Uterus (tissue), 4 donors: ENCODE data around the gene DCAF12L2. TPM values are rescaled to one million over a fixed set of nuclear protein-coding genes. Genes with fewer than 3 reads are reported as not detected.

Experiments used
- DNase-seq, 2 donors: peaks; one replicate each; pipeline ENCODE4 v3.0.0-alpha.2; 2019 to 2020
- H3K27ac ChIP-seq, 2 donors: fragments of 200-600 bp; sonication (generic); 1 replicate in 1 of 2; 2 replicates in 1 of 2; pipeline ENCODE4 v1.5.1; 2016 to 2018
- H3K27me3 ChIP-seq, 2 donors: fragments of 200-600 bp; sonication (generic); one replicate each; pipeline ENCODE4 v1.5.1; 2018 to 2019; ENCODE audit warnings: control low read depth in 1 of 2
- H3K36me3 ChIP-seq, 2 donors: fragments of 200-600 bp; sonication (generic); one replicate each; pipeline ENCODE4 v1.5.1; 2019; ENCODE audit warnings: control low read depth in 1 of 2
- H3K4me1 ChIP-seq, 2 donors: fragments of 200-600 bp; sonication (generic); one replicate each; pipeline ENCODE4 v1.5.1; 2018 to 2019; ENCODE audit warnings: control low read depth in 1 of 2
- H3K4me3 ChIP-seq, 2 donors: fragments of 200-600 bp; sonication (generic); 1 replicate in 1 of 2; 2 replicates in 1 of 2; pipeline ENCODE4 v1.5.1; 2018 to 2019; ENCODE audit warnings: mild to moderate bottlenecking in 1 of 2
- H3K9me3 ChIP-seq, 2 donors: fragments of 200-600 bp; sonication (generic); one replicate each; pipeline ENCODE4 v1.5.1; 2019; ENCODE audit warnings: control low read depth in 1 of 2
- CTCF ChIP-seq, 4 experiments: fragments of 200-600 bp in 2 of 4; fragments of 450-650 bp in 2 of 4; sonication (generic) in 2 of 4; IDR thresholded peaks; one replicate each; pipeline ENCODE4 v1.5.1; 2016 to 2019; ENCODE audit warnings: antibody characterized with exemption in 4 of 4, mild to moderate bottlenecking in 2 of 4, moderate library complexity in 1 of 4
- POLR2A ChIP-seq, 2 donors: fragments of 450-650 bp; IDR thresholded peaks; one replicate each; pipeline ENCODE4 v1.6.1; 2016; ENCODE audit warnings: antibody characterized with exemption in 2 of 2, mild to moderate bottlenecking in 1 of 2, moderate library complexity in 1 of 2
- intact Hi-C: fragments of 100-400 bp; cut with DNase I; formaldehyde crosslinking; loops from one replicate; pipeline ENCODE4 v1.15.1; 2023; ENCODE audit warnings: low total_unique reads
- total RNA-seq, 4 donors: library from RNA; depleted of rRNA in 3 of 4; stranded (reverse); fragments of >200 nt in 3 of 4; gene quantifications; one replicate each; pipeline versions ENCODE4 v1.1.0 to v1.2.4, GENCODE V29; 2014 to 2023
- donor health status: DM: yes; HTN: yes; CAD: no.

The DCAF12L2 gene
- total RNA-seq, 4 donors from 2014 or later: 0.51 to 9.5 (median 1.7) TPM

GRCh38 chrX:126165401-126165720 is 728 bp downstream of the DCAF12L2 start:
- Histone ChIP-seq H3K36me3 (no peaks in the 10 kb centered on the region), H3K4me3 (peak overlapping the region in 1 of 2 donors; percentile 24), H3K27ac (no peak overlapping the region), H3K27me3 (no peaks in the 10 kb centered on the region), H3K9me3 (no peaks in the 10 kb centered on the region), H3K4me1 (no peaks in the 10 kb centered on the region)
- TF ChIP-seq CTCF (IDR thresholded peaks at IDR 0.05) (no peak), POLR2A (IDR thresholded peaks at IDR 0.05) (no peak)
- intact Hi-C loops: no loop called here
- no peak for DNase-seq

- no peaks in the 10 kb centered on the region for H3K36me3 ChIP-seq
- H3K27me3 ChIP-seq: no peaks in the 10 kb centered on the region
- no peak for DNase-seq
- H3K9me3 ChIP-seq: no peaks in the 10 kb centered on the region
- no peak overlapping the region for H3K4me3 ChIP-seq
- no peaks in the 10 kb centered on the region for H3K4me1 ChIP-seq
- intact Hi-C loops: no loop called here
- no peak for TF ChIP-seq CTCF (IDR thresholded peaks at IDR 0.05)
- H3K27ac ChIP-seq: no peak overlapping the region
Observed at GRCh38 chrX:126164689-126165400, 1.2 kb downstream of the DCAF12L2 start.

- intact Hi-C loops: no loop called here
- DNase-seq: no peak
Observed at GRCh38 chrX:126164226-126164625, 1.9 kb downstream of the DCAF12L2 start.

GRCh38 chrX:126141014-126141413 is 25.1 kb downstream of the DCAF12L2 start:
- DNase-seq: no peak
- H3K9me3 ChIP-seq: no peaks in the 10 kb centered on the region
- no peak overlapping the region for H3K27ac ChIP-seq
- H3K4me3 ChIP-seq: no peak overlapping the region
- no peaks in the 10 kb centered on the region for H3K36me3 ChIP-seq
- H3K4me1 ChIP-seq: no peaks in the 10 kb centered on the region
- H3K27me3 ChIP-seq: no peaks in the 10 kb centered on the region
- intact Hi-C loops: no loop called here
- TF ChIP-seq POLR2A (IDR thresholded peaks at IDR 0.05) (no peak), CTCF (IDR thresholded peaks at IDR 0.05) (no peak)

More at GRCh38 chrX:126164226-126164625, 1.9 kb downstream of the DCAF12L2 start:
- no peaks in the 10 kb centered on the region for H3K36me3 ChIP-seq
- H3K27ac ChIP-seq: no peak overlapping the region
- no peak overlapping the region for H3K4me3 ChIP-seq
- no peaks in the 10 kb centered on the region for H3K9me3 ChIP-seq
- no peaks in the 10 kb centered on the region for H3K27me3 ChIP-seq
- TF ChIP-seq CTCF (IDR thresholded peaks at IDR 0.05) (no peak), POLR2A (IDR thresholded peaks at IDR 0.05) (no peak)
- H3K4me1 ChIP-seq: no peaks in the 10 kb centered on the region

GRCh38 chrX:126137899-126138298 is 28.2 kb downstream of the DCAF12L2 start:
- intact Hi-C loops: no loop called here
- no peak overlapping the region for H3K27ac ChIP-seq
- H3K4me3 ChIP-seq: no peak overlapping the region
- H3K4me1 ChIP-seq: no peaks in the 10 kb centered on the region
- H3K27me3 ChIP-seq: no peaks in the 10 kb centered on the region
- H3K36me3 ChIP-seq: no peaks in the 10 kb centered on the region
- H3K9me3 ChIP-seq: no peaks in the 10 kb centered on the region
- DNase-seq: no peak
- TF ChIP-seq POLR2A (IDR thresholded peaks at IDR 0.05): no peak
- no peak for TF ChIP-seq CTCF (IDR thresholded peaks at IDR 0.05)
